GM12892 (cell line): Measurements from ENCODE around the gene KCTD2.

Source experiments
- POLR2A ChIP-seq: IDR thresholded peaks from 2 replicates; pipeline ENCODE4 v1.6.1; 2011; ENCODE audit warnings: low read depth, low read length, control low read depth
- POLR2AphosphoS5 ChIP-seq: IDR thresholded peaks from 2 replicates; pipeline ENCODE4 v1.6.1; 2011; ENCODE audit warnings: low read depth, low read length, control low read depth
- TAF1 ChIP-seq: IDR thresholded peaks from 2 replicates; pipeline ENCODE4 v1.6.1; 2011; ENCODE audit warnings: low read depth, mild to moderate bottlenecking, control low read depth, low read length, borderline replicate concordance

GRCh38 chr17:75108193-75108592, 61.2 kb downstream of the KCTD2 start:
- TF ChIP-seq POLR2A (no peak), POLR2AphosphoS5 (no peak), TAF1 (no peak)
